ENCODE data around the gene FARP2.
"Not testable (repeated sequence)": the region's sequence is repeated elsewhere in the genome, so short reads cannot be mapped to it uniquely, and the experiment has no call there.

Gene FARP2

DNA sequence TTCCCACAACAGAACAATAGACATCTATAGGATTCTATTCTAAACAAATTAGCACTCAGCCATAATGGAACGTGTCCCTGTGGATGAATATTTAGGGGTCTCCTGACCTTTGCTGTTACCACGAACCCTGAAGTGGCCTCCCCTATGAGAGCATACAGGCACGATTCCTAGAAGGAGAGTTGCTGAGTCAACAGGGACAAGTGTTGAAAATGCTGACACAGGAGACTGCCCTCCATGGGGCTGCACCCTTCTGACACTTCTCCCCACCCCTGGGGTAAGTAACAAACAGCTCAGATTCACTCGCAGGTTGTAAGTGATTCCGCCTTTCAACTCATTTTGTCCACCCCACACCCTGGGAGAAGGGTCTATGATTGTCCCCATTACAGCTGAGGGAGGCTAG lies 166.4 kb downstream of the FARP2 start:
- TF ChIP-seq, protein P1, sequence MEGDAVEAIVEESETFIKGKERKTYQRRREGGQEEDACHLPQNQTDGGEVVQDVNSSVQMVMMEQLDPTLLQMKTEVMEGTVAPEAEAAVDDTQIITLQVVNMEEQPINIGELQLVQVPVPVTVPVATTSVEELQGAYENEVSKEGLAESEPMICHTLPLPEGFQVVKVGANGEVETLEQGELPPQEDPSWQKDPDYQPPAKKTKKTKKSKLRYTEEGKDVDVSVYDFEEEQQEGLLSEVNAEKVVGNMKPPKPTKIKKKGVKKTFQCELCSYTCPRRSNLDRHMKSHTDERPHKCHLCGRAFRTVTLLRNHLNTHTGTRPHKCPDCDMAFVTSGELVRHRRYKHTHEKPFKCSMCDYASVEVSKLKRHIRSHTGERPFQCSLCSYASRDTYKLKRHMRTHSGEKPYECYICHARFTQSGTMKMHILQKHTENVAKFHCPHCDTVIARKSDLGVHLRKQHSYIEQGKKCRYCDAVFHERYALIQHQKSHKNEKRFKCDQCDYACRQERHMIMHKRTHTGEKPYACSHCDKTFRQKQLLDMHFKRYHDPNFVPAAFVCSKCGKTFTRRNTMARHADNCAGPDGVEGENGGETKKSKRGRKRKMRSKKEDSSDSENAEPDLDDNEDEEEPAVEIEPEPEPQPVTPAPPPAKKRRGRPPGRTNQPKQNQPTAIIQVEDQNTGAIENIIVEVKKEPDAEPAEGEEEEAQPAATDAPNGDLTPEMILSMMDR (IDR thresholded peaks at IDR 0.05; ENCODE audit: low read depth, low read length): no peak
- no peak overlapping the region for H3K4me3 ChIP-seq (ENCODE audit: low read depth, low read length)

DNA sequence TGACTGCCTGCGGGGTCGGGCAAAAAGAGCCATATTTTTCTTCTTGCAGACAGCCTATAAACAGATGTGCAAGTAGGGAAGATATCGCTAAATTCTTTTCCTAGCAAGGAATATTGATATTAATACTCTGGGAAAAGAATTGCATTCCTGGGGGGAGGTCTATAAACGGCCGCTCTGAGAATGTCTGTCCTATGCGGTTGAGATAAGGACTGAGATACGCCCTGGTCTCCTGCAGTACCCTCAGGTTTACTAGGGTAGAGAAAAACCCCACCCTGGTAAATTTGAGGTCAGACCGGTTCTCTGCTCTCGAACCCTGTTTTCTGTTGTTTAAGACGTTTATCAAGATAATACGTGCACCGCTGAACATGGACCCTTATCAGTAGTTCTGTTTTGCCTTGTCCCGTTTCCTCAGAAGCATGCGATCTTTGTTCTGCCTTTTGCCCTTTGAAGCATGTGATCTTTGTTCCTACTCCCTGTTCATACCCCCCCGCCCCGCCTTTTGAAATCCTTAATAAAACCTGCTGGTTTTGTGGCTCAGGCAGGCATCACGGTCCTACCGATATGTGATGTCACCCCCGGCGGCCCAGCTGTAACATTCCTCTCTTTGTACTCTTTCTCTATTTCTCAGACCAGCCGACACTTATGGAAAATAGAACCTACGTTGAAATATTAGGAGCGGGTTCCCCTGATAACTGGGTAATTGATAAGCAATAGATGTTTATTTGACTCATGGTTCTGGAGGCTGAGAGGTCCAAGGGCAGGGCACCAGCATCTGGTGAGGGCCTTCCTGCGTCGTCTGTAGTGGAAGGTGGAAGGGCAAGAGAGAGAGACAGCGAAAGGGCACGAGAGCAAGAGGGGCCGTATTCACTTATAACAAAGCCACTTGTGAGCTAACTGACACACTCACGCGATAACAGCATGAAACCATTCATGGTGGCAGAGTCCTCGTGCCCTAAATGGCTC lies 170.0 kb downstream of the FARP2 start:
- H3K4me3 ChIP-seq (ENCODE audit: low read depth, low read length): not testable (repeated sequence)

DNA sequence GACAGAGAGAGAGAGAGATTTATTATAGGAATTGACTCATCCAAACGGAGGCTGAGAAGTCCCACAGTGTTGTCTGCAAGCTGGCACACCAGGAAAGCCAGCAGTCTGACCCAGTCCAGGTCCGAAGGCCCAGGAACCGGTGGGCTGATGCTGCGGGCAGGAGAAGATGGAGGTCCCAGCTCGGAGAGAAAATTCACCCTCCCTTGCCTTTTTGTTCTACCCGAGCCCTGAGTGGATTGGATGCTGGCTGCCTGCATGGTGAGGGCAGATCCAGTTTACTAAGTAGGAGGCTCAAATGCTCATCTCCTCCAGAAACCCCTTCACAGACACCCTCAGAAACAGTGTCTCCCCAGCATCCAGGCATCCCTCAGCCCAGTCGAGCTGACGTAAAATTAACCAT lies 174.5 kb downstream of the FARP2 start:
- no peak overlapping the region for H3K4me3 ChIP-seq (ENCODE audit: low read depth, low read length)
- TF ChIP-seq, protein P1 (IDR thresholded peaks at IDR 0.05; ENCODE audit: low read depth, low read length): no peak

DNA sequence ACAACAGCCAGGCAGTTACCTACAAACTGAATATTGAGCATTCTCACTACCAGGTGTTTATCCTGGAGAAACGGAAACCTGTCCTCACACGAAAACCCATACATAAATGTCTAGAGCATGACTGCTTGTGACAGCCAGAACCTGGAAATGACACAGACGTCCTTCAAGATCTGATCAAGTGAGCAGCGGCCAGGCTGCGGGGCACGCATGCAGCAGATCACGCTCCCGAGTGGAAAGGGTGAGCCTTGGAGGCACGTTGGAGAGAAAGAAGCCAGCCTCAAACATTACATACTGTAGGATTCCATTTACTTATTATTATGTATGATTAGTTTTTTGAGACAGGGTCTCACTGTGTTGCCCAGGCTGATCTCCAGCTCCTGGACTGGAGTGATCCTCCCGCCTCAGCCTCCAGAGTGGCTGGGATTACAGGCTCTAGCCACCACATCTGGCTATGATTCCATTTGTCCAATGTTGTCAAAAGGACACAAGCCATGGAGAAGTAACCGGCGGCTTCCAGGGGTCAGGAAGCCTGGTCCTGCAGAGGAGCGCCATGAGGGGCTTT lies 175.2 kb downstream of the FARP2 start:
- H3K4me3 ChIP-seq (ENCODE audit: low read depth, low read length): no peak overlapping the region
- TF ChIP-seq, protein P1 (IDR thresholded peaks at IDR 0.05; ENCODE audit: low read depth, low read length): no peak

DNA sequence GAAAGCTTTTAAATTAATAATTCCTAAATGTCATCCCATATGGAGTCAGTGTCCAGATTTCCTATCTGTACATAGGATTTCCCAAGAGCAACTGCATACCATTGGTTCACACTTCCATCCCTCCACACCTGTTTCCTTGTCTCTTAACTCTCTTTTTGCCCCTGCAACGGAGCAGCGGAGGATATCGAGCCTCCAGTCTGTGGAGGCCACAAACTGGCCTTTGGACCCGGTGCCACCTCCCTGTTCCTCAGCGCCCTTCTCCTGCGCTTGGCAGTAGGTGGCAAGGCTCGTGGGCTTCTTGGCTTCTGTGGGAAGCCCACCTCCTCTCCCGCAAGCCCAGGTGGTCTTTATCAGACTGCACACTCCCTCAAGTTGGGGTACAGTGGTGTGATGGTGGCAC lies 176.1 kb downstream of the FARP2 start:
- TF ChIP-seq, protein P1 (IDR thresholded peaks at IDR 0.05; ENCODE audit: low read depth, low read length): no peak
- H3K4me3 ChIP-seq (ENCODE audit: low read depth, low read length): no peak overlapping the region

DNA sequence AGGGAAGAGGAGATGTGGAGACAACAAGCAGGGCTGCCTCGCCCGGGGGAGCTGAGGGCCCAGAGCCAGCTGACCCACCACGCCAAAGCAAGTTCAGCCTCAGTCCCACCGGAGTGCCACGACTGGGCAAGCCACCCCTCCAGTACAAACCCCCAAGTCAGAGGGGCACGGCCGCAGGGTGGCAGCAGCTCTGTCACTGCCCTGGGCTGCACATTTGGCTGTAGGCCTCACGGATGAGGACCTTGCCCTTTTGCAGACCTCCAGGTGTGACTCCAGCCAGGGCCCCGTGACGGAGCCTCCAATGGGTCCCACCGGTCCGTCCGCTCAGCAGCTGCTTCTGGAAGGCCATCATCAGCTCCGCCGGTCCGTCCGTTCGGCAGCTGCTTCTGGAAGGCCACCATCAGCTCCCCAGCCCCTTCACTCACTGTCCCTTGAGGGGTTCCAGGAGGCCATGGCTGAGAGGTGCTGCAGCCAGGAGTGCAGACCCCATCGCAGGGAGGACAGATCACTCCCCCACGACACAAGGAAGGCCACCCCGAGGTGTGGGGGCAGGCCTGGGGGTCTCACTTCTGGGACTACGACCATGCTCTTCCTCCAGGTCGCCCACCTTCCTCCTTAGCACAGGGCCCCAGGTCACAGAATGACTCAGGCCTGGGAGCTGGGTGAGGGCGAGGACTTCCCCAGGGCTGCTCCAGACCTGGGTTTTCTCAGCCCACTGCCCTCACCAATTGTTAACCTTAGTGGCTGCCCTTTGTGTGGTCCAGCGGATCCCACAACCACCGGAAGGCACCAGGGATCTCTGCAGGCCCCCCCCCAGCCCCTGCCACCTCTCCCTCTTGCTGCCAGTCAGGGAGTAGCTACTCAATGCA lies 176.9 kb downstream of the FARP2 start:
- TF ChIP-seq, protein P1 (IDR thresholded peaks at IDR 0.05; ENCODE audit: low read depth, low read length): no peak
- no peak overlapping the region for H3K4me3 ChIP-seq (ENCODE audit: low read depth, low read length)

DNA sequence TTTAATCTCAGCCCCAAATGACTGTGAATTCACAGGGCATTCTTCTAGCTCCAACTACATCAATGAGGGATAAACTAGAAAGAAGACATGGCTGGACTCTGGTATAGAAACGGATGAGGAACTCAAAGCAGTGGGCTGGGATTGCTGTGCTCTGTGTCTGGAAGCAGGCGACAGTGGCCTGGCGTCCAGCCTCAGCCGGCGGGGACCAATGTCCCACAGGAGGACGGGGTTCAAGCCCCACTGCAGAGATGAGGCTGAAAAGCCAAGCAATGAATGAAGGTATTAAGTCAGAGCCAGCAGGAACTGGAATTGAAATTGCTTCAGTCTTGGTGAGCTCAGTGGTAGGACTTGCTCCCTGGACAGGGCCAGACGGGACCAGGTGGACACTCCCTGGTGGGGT lies 178.2 kb downstream of the FARP2 start:
- no peak overlapping the region for H3K4me3 ChIP-seq (ENCODE audit: low read depth, low read length)
- TF ChIP-seq, protein P1 (IDR thresholded peaks at IDR 0.05; ENCODE audit: low read depth, low read length): no peak

Data from WI38 (cell line).